Testis (tissue), 2 donors: ENCODE results near the gene SURF2.

Experiments
- CTCF ChIP-seq, 3 experiments: fragments of 450-650 bp in 2 of 3; fragments of 200-600 bp in 1 of 3; sonication (generic) in 1 of 3; IDR thresholded peaks; one replicate each; pipeline ENCODE4 v1.5.1; 2016 to 2019; ENCODE audit warnings: antibody characterized with exemption in 3 of 3, mild to moderate bottlenecking in 2 of 3, moderate library complexity in 1 of 3
- POLR2A ChIP-seq: fragments of 450-650 bp; IDR thresholded peaks from one replicate; pipeline ENCODE4 v1.6.1; 2017; ENCODE audit warnings: antibody characterized with exemption, mild to moderate bottlenecking, moderate library complexity

- TF ChIP-seq CTCF (IDR thresholded peaks at IDR 0.05) = no peak
- no peak for TF ChIP-seq POLR2A
Observed at GRCh38 chr9:133397370-133397769, 41.0 kb downstream of the SURF2 start.
